Gastrocnemius medialis (tissue), 4 donors: Measurements from ENCODE around the gene CD101. TPM values are rescaled to one million over a fixed set of nuclear protein-coding genes. Genes with fewer than 3 reads are reported as not detected.

Experiments used
- ATAC-seq, 2 donors: fragments of 150-250 bp; one replicate each; pipeline ENCODE4 v1.9.1; 2016
- DNase-seq, 2 donors: peaks; one replicate each; pipeline ENCODE4 v3.0.0-alpha.2; 2019
- H3K27ac ChIP-seq, 4 donors: fragments of 200-600 bp; sonication (generic); 1 replicate in 1 of 4; 2 replicates in 3 of 4; pipeline ENCODE4 v1.5.1; 2016 to 2018; ENCODE audit warnings: mild to moderate bottlenecking in 2 of 4, moderate library complexity in 1 of 4
- H3K27me3 ChIP-seq, 3 donors: fragments of 200-600 bp; sonication (generic) in 2 of 3; 1 replicate in 1 of 3; 2 replicates in 2 of 3; pipeline versions ENCODE4 v1.5.1 to v1.6.0; 2016 to 2019; ENCODE audit warnings: mild to moderate bottlenecking in 1 of 3, moderate library complexity in 1 of 3
- H3K36me3 ChIP-seq, 2 donors: fragments of 200-600 bp; sonication (generic) in 1 of 2; one replicate each; pipeline ENCODE4 v1.5.1; 2017 to 2018
- H3K4me1 ChIP-seq, 2 donors: fragments of 200-600 bp; sonication (generic) in 1 of 2; one replicate each; pipeline ENCODE4 v1.5.1; 2016 to 2017; ENCODE audit warnings: mild to moderate bottlenecking in 2 of 2
- H3K4me3 ChIP-seq, 4 donors: fragments of 200-600 bp; sonication (generic) in 3 of 4; 1 replicate in 1 of 4; 2 replicates in 3 of 4; pipeline ENCODE4 v1.5.1; 2016 to 2019; ENCODE audit warnings: mild to moderate bottlenecking in 2 of 4
- H3K9me3 ChIP-seq, 3 donors: fragments of 200-600 bp; sonication (generic) in 2 of 3; 1 replicate in 1 of 3; 2 replicates in 2 of 3; pipeline ENCODE4 v1.5.1; 2016 to 2019
- CTCF ChIP-seq, 5 experiments: fragments of 450-650 bp in 3 of 5; fragments of 200-600 bp in 2 of 5; sonication (generic) in 2 of 5; IDR thresholded peaks in 4 of 5; conservative IDR thresholded peaks in 1 of 5; 1 replicate in 4 of 5; 2 replicates in 1 of 5; pipeline ENCODE4 v1.5.1; 2016 to 2019; ENCODE audit warnings: antibody characterized with exemption in 5 of 5, mild to moderate bottlenecking in 3 of 5, moderate library complexity in 3 of 5
- POLR2A ChIP-seq, 2 donors: fragments of 450-650 bp; IDR thresholded peaks; one replicate each; pipeline ENCODE4 v1.6.1; 2017; ENCODE audit warnings: antibody characterized with exemption in 2 of 2, mild to moderate bottlenecking in 2 of 2, moderate library complexity in 2 of 2
- in situ Hi-C, 4 donors: fragments of 200-750 bp; cut with MboI; loops; one replicate each; pipeline versions ENCODE4 v1.15.0 to v1.8.0; 2017; ENCODE audit warnings: low sequenced_read_pairs in 4 of 4
- intact Hi-C: fragments of 100-400 bp; cut with DNase I; formaldehyde crosslinking; loops from one replicate; pipeline ENCODE4 v1.15.1; 2023; ENCODE audit warnings: low total_unique reads
- total RNA-seq, 4 donors: library from RNA; depleted of rRNA; stranded (reverse); fragments of >200 nt; gene quantifications; one replicate each; pipeline versions ENCODE4 v1.1.0 to v1.2.3, GENCODE V29; 2016

Gene CD101
- total RNA-seq, 4 donors from 2014 or later = 0.10 TPM; not detected in 3

- no peaks in the 10 kb centered on the region for H3K27me3 ChIP-seq
- no peak overlapping the region for H3K4me3 ChIP-seq
- H3K9me3 ChIP-seq = no peaks in the 10 kb centered on the region
- in situ Hi-C loops = no loop called here
- ATAC-seq (no peak), DNase-seq (no peak)
- no peak for TF ChIP-seq CTCF (IDR thresholded peaks at IDR 0.05 in 4 of 5, conservative IDR thresholded peaks at IDR 0.05 in 1 of 5)
- TF ChIP-seq POLR2A (IDR thresholded peaks at IDR 0.05) = no peak
- H3K4me1 ChIP-seq = peaks cover 0 to 3% of the 10 kb centered on the region in 2 donors
- intact Hi-C loops = no loop called here
- H3K36me3 ChIP-seq = no peaks in the 10 kb centered on the region
- no peak overlapping the region for H3K27ac ChIP-seq
These were observed 43.9 kb upstream of the CD101 start for GRCh38 chr1:116957646-116958045.

GRCh38 chr1:116958110-116958509, 43.5 kb upstream of the CD101 start:
- in situ Hi-C loops = no loop called here
- peaks cover 0 to 3% of the 10 kb centered on the region in 2 donors for H3K4me1 ChIP-seq
- ATAC-seq = no peak

DNA sequence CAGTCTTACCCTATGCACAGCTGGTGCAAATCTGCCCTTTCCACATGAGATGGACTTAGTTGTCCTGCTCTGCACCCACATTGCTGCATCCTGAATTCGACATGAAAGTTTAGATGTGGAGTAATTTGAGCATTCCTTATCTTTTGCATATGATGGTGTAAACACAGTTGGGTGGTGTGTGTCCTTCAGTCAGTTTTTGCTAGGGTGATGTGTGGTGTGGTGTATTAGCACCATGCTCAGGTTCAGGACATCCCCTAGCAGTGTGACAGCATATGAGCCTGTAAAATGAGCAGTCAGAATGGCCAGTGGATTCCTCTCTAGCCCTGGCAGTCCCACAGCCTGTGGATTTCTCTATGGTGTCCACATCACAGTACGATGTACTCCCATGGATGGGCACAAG, 42.6 kb upstream of the CD101 start:
- H3K27ac ChIP-seq = no peak overlapping the region

More at GRCh38 chr1:116958110-116958509, 43.5 kb upstream of the CD101 start:
- TF ChIP-seq CTCF (IDR thresholded peaks at IDR 0.05 in 4 of 5, conservative IDR thresholded peaks at IDR 0.05 in 1 of 5) = no peak
- TF ChIP-seq POLR2A (IDR thresholded peaks at IDR 0.05) = no peak
- no peaks in the 10 kb centered on the region for H3K27me3 ChIP-seq
- H3K9me3 ChIP-seq = no peaks in the 10 kb centered on the region
- H3K4me3 ChIP-seq = no peak overlapping the region
- intact Hi-C loops = no loop called here
- H3K36me3 ChIP-seq = no peaks in the 10 kb centered on the region
- no peak for DNase-seq
- H3K27ac ChIP-seq = no peak overlapping the region

DNA sequence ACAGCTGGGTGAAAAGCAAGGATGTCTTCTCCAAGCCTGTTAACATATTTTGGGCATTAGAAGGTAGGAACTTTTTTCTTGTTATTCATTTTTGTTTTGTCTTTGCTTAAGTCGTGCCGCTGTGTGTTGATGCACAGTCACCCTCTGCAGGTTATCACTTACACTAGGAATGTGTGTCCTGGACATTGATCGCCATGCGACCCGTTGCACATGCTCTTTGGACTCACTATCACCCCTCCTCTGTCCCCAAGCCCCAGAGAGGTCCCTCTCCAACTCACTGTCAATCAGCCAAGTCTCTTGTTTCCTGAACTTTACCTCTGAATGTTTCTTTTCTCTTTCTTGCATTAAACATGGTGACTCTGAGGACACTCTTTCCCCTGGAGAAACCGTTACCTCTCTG, 40.0 kb upstream of the CD101 start:
- no peak overlapping the region for H3K4me3 ChIP-seq
- H3K9me3 ChIP-seq = no peaks in the 10 kb centered on the region
- H3K4me1 ChIP-seq = no peaks in the 10 kb centered on the region
- H3K36me3 ChIP-seq = no peaks in the 10 kb centered on the region
- DNase-seq (no peak), ATAC-seq (no peak)
- intact Hi-C loops = no loop called here
- H3K27me3 ChIP-seq = no peaks in the 10 kb centered on the region
- in situ Hi-C loops = no loop called here
- H3K27ac ChIP-seq = no peak overlapping the region
- no peak for TF ChIP-seq CTCF (IDR thresholded peaks at IDR 0.05 in 4 of 5, conservative IDR thresholded peaks at IDR 0.05 in 1 of 5)
- TF ChIP-seq POLR2A (IDR thresholded peaks at IDR 0.05) = no peak

More for the DNA sequence above, 42.6 kb upstream of the CD101 start:
- Histone ChIP-seq H3K36me3 (no peaks in the 10 kb centered on the region), H3K4me3 (no peak overlapping the region), H3K4me1 (peaks cover 0 to 3% of the 10 kb centered on the region in 2 donors), H3K9me3 (no peaks in the 10 kb centered on the region), H3K27me3 (no peaks in the 10 kb centered on the region)
- in situ Hi-C loops (no loop called here), intact Hi-C loops (no loop called here)
- DNase-seq = no peak
- no peak for TF ChIP-seq POLR2A (IDR thresholded peaks at IDR 0.05)
- no peak for TF ChIP-seq CTCF (IDR thresholded peaks at IDR 0.05 in 4 of 5, conservative IDR thresholded peaks at IDR 0.05 in 1 of 5)
- no peak for ATAC-seq

GRCh38 chr1:116962987-116963639, 38.4 kb upstream of the CD101 start:
- H3K27ac ChIP-seq = no peak overlapping the region
- no peak for TF ChIP-seq POLR2A (IDR thresholded peaks at IDR 0.05)
- no peak for TF ChIP-seq CTCF (IDR thresholded peaks at IDR 0.05 in 4 of 5, conservative IDR thresholded peaks at IDR 0.05 in 1 of 5)
- ATAC-seq = no peak

More at GRCh38 chr1:116962987-116963639, 38.4 kb upstream of the CD101 start:
- H3K36me3 ChIP-seq = no peaks in the 10 kb centered on the region
- H3K27me3 ChIP-seq = no peaks in the 10 kb centered on the region
- in situ Hi-C loops (no loop called here), intact Hi-C loops (no loop called here)
- DNase-seq = no peak
- H3K4me1 ChIP-seq = no peaks in the 10 kb centered on the region
- no peak overlapping the region for H3K4me3 ChIP-seq
- H3K9me3 ChIP-seq = no peaks in the 10 kb centered on the region
